HG03175 (cell line): ENCODE results near the gene CELF4.

Source experiments
- ATAC-seq: cut with Tn5 transposase; IDR thresholded peaks from one replicate; pipeline ENCODE4 v1.9.1; 2021; ENCODE audit warnings: mild to moderate bottlenecking, moderate library complexity; ENCODE audit not compliant: unreplicated experiment

CELF4 gene

DNA sequence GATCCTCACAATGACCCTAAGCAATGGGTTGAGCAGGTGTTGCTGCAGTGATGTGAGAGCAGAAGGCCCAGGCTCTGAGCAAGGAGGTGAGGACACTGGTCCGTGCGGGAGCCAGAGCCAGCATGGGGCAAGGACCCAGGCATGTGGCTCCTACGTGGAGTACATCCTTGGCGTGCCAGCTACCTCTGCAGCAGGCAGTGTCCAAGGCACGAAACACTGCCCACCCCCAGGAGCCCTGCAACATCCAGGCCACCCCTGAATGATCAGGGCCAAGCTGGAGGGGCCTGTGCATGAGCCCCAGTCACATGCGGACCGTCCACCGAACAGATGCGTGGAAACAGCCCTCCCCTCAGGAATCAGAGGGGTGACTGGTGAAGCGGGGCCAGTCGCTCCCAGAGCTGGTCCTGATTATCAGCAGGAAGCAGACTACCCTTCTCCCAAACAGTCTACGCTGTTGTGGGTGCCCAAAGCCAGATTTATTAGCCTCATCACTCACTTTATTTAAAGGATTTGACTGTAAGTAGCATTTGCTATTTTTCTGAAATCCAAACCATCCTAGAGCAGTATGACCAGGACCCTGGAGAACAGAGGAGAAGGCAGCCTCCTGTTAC is 16.8 kb downstream of the CELF4 start:
- no peak for ATAC-seq

DNA sequence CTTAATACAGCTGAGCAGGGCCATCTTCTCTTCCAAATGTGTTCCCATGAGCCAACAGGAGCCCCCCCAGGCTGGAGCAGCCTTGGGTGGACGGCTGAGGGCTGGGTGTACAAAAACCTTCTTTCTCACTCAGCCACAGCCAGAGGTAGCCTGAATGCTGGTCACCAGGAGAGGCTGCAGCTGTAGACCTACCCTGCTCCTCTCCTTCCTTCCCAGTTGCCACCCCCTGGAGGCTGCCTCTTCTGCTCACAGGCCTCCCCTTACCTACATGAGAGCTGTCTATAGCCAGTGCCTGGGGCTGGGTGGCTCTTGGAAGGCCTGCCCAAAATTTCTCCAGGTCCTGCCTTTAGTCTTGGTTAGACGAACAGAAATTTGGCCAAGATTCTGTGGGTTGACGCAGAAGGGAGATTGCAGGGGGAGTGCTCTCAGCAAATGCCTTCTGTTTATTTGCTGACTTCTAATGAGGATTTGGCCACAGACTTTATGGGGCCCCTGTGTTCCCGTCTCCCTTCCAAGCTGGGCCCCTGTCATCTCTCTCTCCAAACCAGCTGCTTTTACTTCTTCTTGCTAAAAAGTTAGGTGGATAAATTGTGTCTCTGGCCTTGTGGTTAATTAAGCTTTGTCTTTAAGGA is 18.3 kb downstream of the CELF4 start:
- ATAC-seq, result no peak

DNA sequence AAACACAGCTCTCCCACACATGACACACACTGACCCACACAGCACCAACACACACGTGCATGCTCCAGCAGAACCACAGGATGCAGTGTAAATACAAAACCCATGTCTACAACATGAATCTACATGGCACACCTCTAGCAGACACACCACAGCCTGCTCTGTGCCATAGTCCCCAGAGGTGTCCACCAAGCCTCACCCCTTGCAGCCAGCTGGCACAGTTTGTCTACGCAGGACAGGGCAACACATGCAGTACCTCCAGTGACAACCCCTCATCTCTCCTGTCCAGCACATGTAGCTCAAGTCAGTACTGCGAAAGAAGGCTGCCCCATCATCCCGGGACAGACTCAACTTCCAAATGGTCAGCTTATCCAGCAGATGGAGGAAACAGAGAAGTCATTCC is 18.9 kb downstream of the CELF4 start:
- no peak for ATAC-seq

- ATAC-seq, result no peak
Measured at GRCh38 chr18:37546272-37546537, 19.4 kb downstream of the CELF4 start.

DNA sequence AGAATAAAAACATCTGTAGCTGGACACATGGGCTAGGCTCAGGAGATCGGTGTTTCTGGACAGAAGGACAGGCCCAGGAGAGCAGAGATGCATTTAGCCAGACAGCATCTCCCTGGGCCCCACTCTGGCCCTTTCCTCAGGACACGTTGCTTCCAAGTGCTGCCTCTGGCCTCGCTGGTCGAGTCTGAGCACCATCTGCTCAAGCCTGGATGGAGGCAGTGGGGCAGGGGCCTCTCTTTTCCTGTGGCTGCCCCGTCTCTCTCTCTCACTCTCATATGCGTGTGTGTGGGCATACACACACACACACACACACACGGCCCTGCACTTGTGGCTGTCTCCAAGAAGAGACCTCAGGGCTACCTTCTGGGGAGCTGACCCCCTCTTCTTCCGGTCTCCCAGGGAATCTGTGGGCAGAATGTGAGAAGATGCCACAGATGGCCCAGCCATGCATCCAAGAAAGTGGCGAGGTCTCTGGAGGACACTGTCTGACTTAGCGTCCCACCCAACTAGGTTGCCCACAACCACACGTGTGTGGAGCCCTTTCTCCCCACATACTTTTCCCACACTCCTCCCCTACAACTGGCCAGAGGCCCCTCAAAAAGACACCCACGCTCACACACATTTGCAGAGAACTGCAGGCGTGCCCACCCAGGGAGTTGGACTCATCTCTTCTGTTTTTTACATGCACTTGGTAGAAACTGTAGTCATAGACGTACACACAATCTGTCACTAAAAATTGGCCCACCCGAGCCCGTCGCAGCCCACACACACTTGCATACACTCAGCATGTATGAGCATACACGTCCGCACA is 19.9 kb downstream of the CELF4 start:
- no peak for ATAC-seq

- ATAC-seq, result no peak
Measured at GRCh38 chr18:37544713-37545112, 20.9 kb downstream of the CELF4 start.

GRCh38 chr18:37544217-37544616 is 21.4 kb downstream of the CELF4 start:
- ATAC-seq, result no peak

- no peak for ATAC-seq
Measured at GRCh38 chr18:37543321-37543720, 22.3 kb downstream of the CELF4 start.

DNA sequence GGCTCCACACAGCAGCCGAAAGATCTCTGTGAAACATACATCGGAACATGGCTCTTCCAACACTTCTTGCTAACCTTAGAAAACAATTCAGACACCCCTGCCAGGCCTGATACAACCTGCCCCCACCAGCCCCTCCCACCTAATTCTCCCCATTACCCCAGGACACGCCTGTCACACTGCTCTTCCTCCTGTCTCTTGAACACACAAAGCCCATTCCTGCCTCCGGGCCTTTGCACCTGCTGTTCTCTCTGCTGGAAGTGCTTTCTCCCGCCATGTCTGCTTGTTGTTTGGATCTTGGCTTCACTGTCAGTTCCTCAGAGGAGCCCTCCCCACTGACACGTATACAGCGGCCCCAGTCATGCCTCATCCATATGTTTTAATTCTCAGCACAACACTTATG is 24.1 kb downstream of the CELF4 start:
- ATAC-seq, result no peak

GRCh38 chr18:37540424-37541138 is 25.0 kb downstream of the CELF4 start:
- no peak for ATAC-seq

DNA sequence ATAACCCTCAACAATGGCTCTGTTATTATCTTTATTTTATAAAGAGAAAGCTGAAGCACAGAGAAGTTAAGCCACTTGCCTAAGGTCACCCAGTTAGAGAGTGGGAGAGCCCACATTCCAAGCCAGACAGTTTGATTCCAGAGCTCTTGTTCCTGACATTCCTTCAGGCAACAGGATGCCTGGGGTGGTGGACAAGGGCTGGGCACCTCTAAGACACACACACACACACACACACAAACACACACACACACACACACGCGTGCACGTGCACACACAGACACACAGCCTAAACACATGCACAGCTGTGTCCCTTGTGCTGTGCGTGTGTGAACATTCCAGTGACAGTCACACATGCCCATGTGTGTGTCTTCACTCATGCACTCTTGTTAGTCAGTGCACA is 26.4 kb downstream of the CELF4 start:
- ATAC-seq, result no peak

DNA sequence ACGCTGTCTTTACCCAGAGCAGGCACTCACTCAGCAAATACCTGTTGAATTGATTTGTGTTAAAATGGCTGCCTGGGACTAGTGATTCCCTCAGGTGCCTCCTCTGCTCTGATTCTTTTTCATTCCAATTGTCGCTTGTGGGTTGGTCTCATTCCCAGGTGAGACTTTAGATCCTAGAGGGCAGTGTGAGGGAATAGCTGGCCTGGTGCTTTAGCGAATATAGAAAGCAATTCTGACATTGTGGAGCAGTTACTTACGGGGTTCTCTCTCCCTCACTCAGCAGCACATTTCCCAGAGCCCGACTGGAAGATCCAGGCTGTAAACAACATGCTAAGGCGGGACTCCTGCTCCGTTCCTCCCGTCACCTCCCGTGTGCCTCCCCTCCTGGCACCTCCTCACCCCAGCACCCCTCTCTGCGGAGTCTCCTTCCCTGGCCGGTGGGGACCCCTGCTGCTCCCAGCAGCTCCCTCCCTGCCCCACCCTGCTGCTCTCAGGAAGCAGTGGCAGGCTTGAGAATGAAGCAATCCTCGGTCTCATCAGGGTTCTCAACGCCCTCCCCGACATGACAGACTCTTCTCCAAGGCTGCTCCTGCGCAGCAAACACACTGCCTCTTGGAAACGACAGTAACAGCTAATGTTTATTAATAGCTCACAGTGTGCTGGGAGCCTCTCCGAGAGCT is 26.9 kb downstream of the CELF4 start:
- no peak for ATAC-seq

- ATAC-seq, result peak; percentile 67
Measured at GRCh38 chr18:37537868-37538525, 27.6 kb downstream of the CELF4 start.

- ATAC-seq, result no peak
Measured at GRCh38 chr18:37536656-37537055, 28.9 kb downstream of the CELF4 start.

- no peak for ATAC-seq
Measured at GRCh38 chr18:37535968-37536367, 29.6 kb downstream of the CELF4 start.

- ATAC-seq, result no peak
Measured at GRCh38 chr18:37534627-37535026, 31.0 kb downstream of the CELF4 start.

GRCh38 chr18:37533647-37534584 is 31.7 kb downstream of the CELF4 start:
- ATAC-seq, result no peak

DNA sequence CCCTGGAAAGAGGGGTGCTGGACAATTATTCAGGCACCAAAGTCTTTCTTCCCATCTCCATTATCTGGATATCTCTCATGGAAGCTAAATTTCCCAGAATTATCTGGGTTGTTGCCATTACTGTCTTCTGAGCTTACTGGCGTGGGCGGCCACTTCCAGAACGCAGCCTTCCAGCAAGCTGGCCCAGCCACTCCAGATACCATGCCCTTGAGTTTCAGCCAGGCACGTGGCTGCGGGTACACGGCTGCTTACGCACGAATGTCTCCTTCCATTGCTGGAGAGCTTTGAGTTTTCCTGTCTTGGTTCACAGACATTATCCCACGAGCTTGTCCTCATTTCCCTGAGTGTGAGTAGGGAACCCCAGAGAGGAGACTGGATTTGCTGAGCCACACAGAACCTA is 32.7 kb downstream of the CELF4 start:
- ATAC-seq, result no peak

GRCh38 chr18:37529863-37530262 is 35.7 kb downstream of the CELF4 start:
- ATAC-seq, result peak; percentile 87

- ATAC-seq, result no peak
Measured at GRCh38 chr18:37529296-37529695, 36.3 kb downstream of the CELF4 start.
